ENCODE measurements around the gene DYSF.

The DYSF gene

GRCh38 chr2:71635798-71636197 lies 182.4 kb downstream of the DYSF start:
- H3K4me3 ChIP-seq (ENCODE audit: low read length), result no peak overlapping the region
- DNase-seq (ENCODE audit: low read depth), result no peak
- TF ChIP-seq CTCF (conservative IDR thresholded peaks at IDR 0.05; ENCODE audit: low read depth, low read length), result no peak

DNA sequence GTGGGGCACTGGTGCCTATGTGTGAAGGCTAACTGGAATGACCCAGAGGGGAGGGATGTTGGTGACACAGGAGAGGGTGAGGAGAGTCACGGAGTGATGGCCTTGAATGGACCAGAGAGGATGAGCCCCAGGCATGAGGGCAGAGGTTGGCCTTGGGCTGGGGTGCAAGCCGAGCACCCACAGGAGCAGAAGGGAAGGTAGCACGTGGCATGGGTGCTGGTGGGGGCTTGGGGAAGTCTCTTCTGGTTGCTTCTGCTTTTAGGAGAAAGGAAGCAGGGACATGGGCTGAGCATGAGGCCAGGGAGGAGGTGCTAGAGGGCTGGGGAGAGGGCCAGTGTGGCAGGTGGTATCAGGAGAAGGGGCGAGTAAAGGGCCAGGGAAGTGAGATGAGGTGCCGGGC lies 183.8 kb downstream of the DYSF start:
- TF ChIP-seq CTCF (conservative IDR thresholded peaks at IDR 0.05; ENCODE audit: low read depth, low read length), result no peak
- no peak overlapping the region for H3K4me3 ChIP-seq (ENCODE audit: low read length)
- DNase-seq (ENCODE audit: low read depth), result no peak

GRCh38 chr2:71637736-71638135 lies 184.4 kb downstream of the DYSF start:
- DNase-seq (ENCODE audit: low read depth), result no peak
- H3K4me3 ChIP-seq (ENCODE audit: low read length), result no peak overlapping the region
- no peak for TF ChIP-seq CTCF (conservative IDR thresholded peaks at IDR 0.05; ENCODE audit: low read depth, low read length)

DNA sequence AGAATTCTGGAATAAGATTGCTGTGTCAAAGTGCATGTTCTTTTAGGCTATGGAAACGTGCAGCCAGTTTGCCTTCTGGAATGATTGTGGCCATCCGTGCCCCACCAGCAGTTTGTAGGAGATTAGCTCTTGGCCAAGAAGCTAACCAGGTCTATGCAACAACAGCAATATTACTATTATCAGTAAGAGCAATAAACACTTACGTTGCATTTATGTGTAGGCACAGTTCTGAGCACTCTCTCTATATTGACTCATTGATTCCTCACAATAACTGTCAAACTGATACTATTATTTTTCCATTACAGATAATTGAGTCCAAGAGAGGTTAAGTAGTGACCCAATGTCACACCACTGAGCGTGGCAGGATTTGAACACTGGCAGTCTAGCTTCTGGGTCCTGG lies 186.4 kb downstream of the DYSF start:
- no peak for DNase-seq (ENCODE audit: low read depth)
- TF ChIP-seq CTCF (conservative IDR thresholded peaks at IDR 0.05; ENCODE audit: low read depth, low read length), result no peak
- H3K4me3 ChIP-seq (ENCODE audit: low read length), result no peak overlapping the region

DNA sequence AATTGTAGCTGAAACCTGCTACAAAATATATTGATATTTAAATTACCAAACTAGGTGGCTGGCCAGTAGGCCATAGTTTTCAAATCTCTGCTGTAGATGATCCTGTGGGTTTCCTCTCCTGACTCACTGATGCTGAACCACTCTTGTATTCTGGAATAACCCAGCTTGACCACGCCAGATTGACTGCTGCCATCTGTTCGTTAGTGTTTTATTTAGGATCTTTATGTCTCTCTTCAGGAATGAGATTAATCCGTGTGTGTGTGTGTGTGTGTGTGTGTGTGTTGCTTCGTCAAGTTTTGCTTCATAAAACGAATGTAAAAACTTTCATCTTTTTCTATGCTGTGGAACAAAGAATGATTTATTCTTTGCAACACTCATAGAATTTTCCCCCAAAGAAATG lies 187.1 kb downstream of the DYSF start:
- no peak overlapping the region for H3K4me3 ChIP-seq (ENCODE audit: low read length)
- no peak for DNase-seq (ENCODE audit: low read depth)
- TF ChIP-seq CTCF (conservative IDR thresholded peaks at IDR 0.05; ENCODE audit: low read depth, low read length), result no peak

- H3K4me3 ChIP-seq (ENCODE audit: low read length), result no peak overlapping the region
- no peak for TF ChIP-seq CTCF (conservative IDR thresholded peaks at IDR 0.05; ENCODE audit: low read depth, low read length)
- no peak for DNase-seq (ENCODE audit: low read depth)
Observed at GRCh38 chr2:71643674-71644357, 190.5 kb downstream of the DYSF start.

- no peak for TF ChIP-seq CTCF (conservative IDR thresholded peaks at IDR 0.05; ENCODE audit: low read depth, low read length)
- no peak for DNase-seq (ENCODE audit: low read depth)
Observed at GRCh38 chr2:71646028-71646427, 192.7 kb downstream of the DYSF start.

More at GRCh38 chr2:71646028-71646427, 192.7 kb downstream of the DYSF start:
- no peak overlapping the region for H3K4me3 ChIP-seq (ENCODE audit: low read length)
